Activated naive CD8-positive, alpha-beta T cell treated with anti-CD3 and anti-CD28 coated beads for 36 hours (primary cell): Measurements from ENCODE around the gene TMPRSS5. TPM values are rescaled to one million over a fixed set of nuclear protein-coding genes. Genes with fewer than 3 reads are reported as not detected.

Source experiments
- DNase-seq: peaks from one replicate; pipeline ENCODE4 v3.0.0; 2021
- H3K27ac Mint-ChIP-seq: one replicate; pipeline ENCODE4 v1.8.0; 2022; ENCODE audit warnings: mild to moderate bottlenecking, moderate library complexity, mixed read lengths
- H3K27me3 Mint-ChIP-seq: one replicate; pipeline ENCODE4 v1.8.0; 2022; ENCODE audit warnings: mild to moderate bottlenecking, mixed read lengths
- H3K36me3 Mint-ChIP-seq: one replicate; pipeline ENCODE4 v1.8.0; 2021; ENCODE audit warnings: mild to moderate bottlenecking, mixed read lengths
- H3K4me1 Mint-ChIP-seq: one replicate; pipeline ENCODE4 v1.8.0; 2021; ENCODE audit warnings: mixed read lengths
- H3K4me3 Mint-ChIP-seq: one replicate; pipeline ENCODE4 v1.8.0; 2022; ENCODE audit warnings: mild to moderate bottlenecking, moderate library complexity, mixed read lengths
- H3K9me3 Mint-ChIP-seq: one replicate; pipeline ENCODE4 v1.8.0; 2022; ENCODE audit warnings: mixed read lengths
- total RNA-seq, 2 experiments: library from RNA; stranded (reverse); gene quantifications; one replicate each; pipeline ENCODE4 v1.2.3, GENCODE V29; 2021

Gene TMPRSS5
- total RNA-seq, 2 experiments from 2014 or later: 0.28 to 0.29 TPM

- Mint-ChIP-seq H3K27me3 (peaks cover 4% of the 10 kb centered on the region), H3K4me3 (no peak overlapping the region), H3K27ac (no peak overlapping the region), H3K4me1 (no peaks in the 10 kb centered on the region), H3K36me3 (no peaks in the 10 kb centered on the region), H3K9me3 (peaks cover 9% of the 10 kb centered on the region)
- DNase-seq: no peak
Measured at GRCh38 chr11:113664981-113665710, 41.0 kb downstream of the TMPRSS5 start.

DNA sequence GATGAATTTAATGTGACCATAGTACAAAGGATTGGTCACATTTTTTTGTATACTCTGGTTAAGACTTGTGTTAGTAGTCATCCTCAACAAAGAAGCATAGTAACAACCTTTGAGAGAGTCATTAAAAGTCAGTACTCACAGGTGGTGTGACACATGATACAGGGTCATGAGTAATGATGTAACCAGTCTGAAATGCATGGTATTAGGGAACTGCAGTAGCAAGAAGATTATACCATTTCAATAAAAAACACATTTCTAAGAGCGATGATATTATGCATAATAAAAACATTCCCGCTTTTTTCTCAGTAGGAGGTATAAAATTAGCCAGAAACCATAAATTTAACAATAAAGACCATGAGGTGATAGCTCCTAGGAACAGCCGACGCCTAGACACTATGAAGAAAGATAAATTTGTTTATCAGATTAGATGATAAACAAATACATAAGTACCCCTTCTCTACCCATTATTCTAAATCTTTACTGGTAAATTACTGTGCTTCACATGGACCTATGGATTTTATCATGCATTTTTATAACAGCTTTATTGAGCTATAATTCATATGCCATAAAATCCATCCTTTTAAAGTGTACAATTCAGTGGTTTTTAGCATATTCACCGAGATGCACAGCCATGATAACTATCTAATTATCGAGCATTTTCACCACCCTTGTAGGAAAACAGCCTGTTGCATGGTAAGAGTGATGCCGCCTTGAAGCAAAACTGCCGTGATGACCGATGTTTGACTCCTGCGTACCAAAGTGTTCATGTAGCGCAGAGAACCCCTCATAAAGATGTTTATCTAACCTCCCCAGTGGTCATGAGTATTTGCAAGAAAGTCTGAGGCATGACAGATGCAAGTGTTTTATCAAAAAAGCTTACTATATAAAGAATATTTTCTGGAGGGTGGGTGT, 41.8 kb downstream of the TMPRSS5 start:
- no peaks in the 10 kb centered on the region for H3K4me1 Mint-ChIP-seq
- DNase-seq: no peak
- no peak overlapping the region for H3K27ac Mint-ChIP-seq
- H3K4me3 Mint-ChIP-seq: no peak overlapping the region
- no peaks in the 10 kb centered on the region for H3K36me3 Mint-ChIP-seq
- H3K9me3 Mint-ChIP-seq: peaks cover 12% of the 10 kb centered on the region
- H3K27me3 Mint-ChIP-seq: peaks cover 4% of the 10 kb centered on the region

- DNase-seq: no peak
- peaks cover 4% of the 10 kb centered on the region for H3K27me3 Mint-ChIP-seq
- H3K36me3 Mint-ChIP-seq: no peaks in the 10 kb centered on the region
- no peaks in the 10 kb centered on the region for H3K4me1 Mint-ChIP-seq
- no peak overlapping the region for H3K4me3 Mint-ChIP-seq
- H3K9me3 Mint-ChIP-seq: peaks cover 12% of the 10 kb centered on the region
- no peak overlapping the region for H3K27ac Mint-ChIP-seq
Measured at GRCh38 chr11:113663567-113663966, 42.5 kb downstream of the TMPRSS5 start.

- no peak for DNase-seq
- H3K4me3 Mint-ChIP-seq: no peak overlapping the region
- H3K36me3 Mint-ChIP-seq: no peaks in the 10 kb centered on the region
- no peak overlapping the region for H3K27ac Mint-ChIP-seq
- H3K27me3 Mint-ChIP-seq: peaks cover 3% of the 10 kb centered on the region
- no peaks in the 10 kb centered on the region for H3K4me1 Mint-ChIP-seq
- peaks cover 5% of the 10 kb centered on the region for H3K9me3 Mint-ChIP-seq
Measured at GRCh38 chr11:113655771-113656170, 50.3 kb downstream of the TMPRSS5 start.

DNA sequence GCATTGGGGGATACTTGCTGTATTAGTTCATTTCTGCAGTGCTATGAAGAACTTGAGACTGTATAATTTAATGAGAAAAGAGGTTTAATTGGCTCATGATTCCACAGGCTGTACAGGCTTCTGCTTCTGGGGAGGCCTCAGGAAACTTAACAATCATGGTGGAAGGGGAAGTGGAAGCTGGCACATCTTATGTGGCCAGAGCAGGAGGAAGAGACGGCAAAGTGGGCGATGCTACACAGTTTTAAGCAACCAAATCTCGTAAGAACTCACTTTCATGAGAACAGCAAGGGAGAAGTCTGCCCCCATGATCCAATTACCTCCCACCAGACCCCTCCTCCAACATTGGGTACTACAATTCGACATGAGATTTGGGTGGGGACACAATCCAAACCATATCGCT, 55.1 kb downstream of the TMPRSS5 start:
- Mint-ChIP-seq H3K4me1 (no peaks in the 10 kb centered on the region), H3K27ac (no peak overlapping the region), H3K4me3 (no peak overlapping the region), H3K36me3 (no peaks in the 10 kb centered on the region), H3K9me3 (peaks cover 1% of the 10 kb centered on the region), H3K27me3 (no peaks in the 10 kb centered on the region)
- DNase-seq: no peak

DNA sequence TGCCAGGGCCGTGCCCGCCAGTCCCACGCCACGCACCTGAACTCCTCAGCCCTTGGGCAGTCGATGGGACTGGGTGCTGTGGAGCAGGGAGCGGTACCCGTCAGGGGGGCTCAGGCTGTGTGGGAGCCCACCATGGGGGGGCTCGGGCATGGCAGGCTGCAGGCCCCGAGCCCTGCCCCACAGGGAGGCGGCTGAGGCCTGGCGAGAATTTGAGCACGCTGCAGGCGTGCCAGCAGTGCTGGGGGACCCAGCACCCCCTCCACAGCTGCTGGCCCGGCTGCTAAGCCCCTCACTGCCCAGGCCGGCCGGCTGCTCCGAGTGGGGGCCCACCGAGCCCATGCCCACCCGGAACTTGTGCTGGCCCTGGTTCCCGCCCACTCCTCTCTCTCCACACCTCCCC, 56.8 kb downstream of the TMPRSS5 start:
- no peaks in the 10 kb centered on the region for H3K27me3 Mint-ChIP-seq
- H3K36me3 Mint-ChIP-seq: no peaks in the 10 kb centered on the region
- no peak for DNase-seq
- no peak overlapping the region for H3K27ac Mint-ChIP-seq
- H3K9me3 Mint-ChIP-seq: peaks cover 1% of the 10 kb centered on the region
- no peak overlapping the region for H3K4me3 Mint-ChIP-seq
- H3K4me1 Mint-ChIP-seq: no peaks in the 10 kb centered on the region

DNA sequence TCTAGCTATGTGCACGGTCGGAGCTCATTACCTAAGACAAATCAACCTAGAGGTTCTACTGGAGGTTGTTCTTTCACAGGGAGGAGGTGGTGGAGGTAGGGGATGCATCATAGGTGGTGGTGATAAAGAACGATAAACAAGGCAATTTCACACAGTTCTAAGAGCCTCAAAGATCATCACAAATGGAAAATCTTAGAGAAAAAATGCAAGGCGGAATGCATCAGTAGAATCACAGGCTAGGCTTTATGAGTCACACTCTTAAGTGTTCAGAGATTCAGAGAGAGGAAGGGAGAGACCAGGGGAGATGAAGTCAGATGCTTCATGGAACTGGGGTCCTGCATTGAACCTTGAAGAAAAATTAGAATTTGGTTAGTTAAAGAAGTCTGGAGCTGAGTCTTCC, 58.3 kb downstream of the TMPRSS5 start:
- no peaks in the 10 kb centered on the region for H3K4me1 Mint-ChIP-seq
- no peak overlapping the region for H3K27ac Mint-ChIP-seq

DNA sequence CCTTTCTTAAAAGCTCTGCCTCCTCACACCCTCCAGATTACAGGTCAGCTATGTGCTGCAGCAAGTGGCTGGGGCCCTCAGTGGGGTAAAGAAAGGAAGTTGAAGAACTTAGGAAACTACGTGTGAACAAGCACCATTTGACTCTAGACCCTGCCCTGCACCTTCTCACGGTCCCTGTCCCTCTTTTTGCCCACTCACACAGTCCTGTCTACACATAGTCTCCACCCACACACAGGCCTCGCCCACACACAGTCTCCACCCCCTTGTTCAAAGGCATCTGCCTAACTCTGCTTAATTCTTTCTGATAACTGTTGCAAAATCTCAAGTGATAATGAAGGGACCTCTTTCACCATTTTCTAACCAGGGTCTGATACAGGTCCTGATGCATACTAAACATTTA, 59.0 kb downstream of the TMPRSS5 start:
- DNase-seq: no peak
- Mint-ChIP-seq H3K4me1 (no peaks in the 10 kb centered on the region), H3K9me3 (peaks cover 1% of the 10 kb centered on the region), H3K4me3 (no peak overlapping the region), H3K27ac (no peak overlapping the region), H3K27me3 (no peaks in the 10 kb centered on the region), H3K36me3 (no peaks in the 10 kb centered on the region)

More for the DNA sequence above, 58.3 kb downstream of the TMPRSS5 start:
- Mint-ChIP-seq H3K36me3 (no peaks in the 10 kb centered on the region), H3K27me3 (no peaks in the 10 kb centered on the region), H3K9me3 (peaks cover 1% of the 10 kb centered on the region), H3K4me3 (no peak overlapping the region)
- no peak for DNase-seq

- H3K36me3 Mint-ChIP-seq: no peaks in the 10 kb centered on the region
- H3K4me3 Mint-ChIP-seq: no peak overlapping the region
- DNase-seq: no peak
Measured at GRCh38 chr11:113645593-113646349, 60.3 kb downstream of the TMPRSS5 start.

GRCh38 chr11:113644605-113645004, 61.5 kb downstream of the TMPRSS5 start:
- Mint-ChIP-seq H3K27ac (no peak overlapping the region), H3K36me3 (no peaks in the 10 kb centered on the region), H3K9me3 (no peaks in the 10 kb centered on the region), H3K4me3 (no peak overlapping the region), H3K4me1 (no peaks in the 10 kb centered on the region), H3K27me3 (peaks cover 6% of the 10 kb centered on the region)
- DNase-seq: no peak

More at GRCh38 chr11:113645593-113646349, 60.3 kb downstream of the TMPRSS5 start:
- peaks cover 1% of the 10 kb centered on the region for H3K9me3 Mint-ChIP-seq
- H3K27me3 Mint-ChIP-seq: no peaks in the 10 kb centered on the region
- no peaks in the 10 kb centered on the region for H3K4me1 Mint-ChIP-seq
- no peak overlapping the region for H3K27ac Mint-ChIP-seq

DNA sequence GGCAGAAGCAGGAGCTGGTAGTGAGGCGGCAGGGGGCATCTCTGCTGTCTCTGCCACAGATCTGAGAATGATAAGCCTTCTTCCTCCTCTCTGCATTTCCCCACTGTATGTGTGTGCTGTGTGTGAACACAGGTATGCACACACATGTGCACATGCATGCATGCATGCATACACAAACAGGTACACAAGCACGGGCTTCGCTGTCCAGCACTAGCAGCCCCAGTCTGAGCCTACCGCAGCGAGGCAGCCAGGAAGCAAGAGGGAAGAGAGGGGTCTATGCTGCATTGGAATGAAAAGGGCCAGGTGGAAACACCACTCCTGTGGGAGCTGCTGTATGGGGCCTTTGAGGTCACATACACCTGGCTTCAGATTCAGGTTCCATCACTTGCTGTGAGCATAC, 62.4 kb downstream of the TMPRSS5 start:
- Mint-ChIP-seq H3K4me1 (no peaks in the 10 kb centered on the region), H3K27me3 (peaks cover 6% of the 10 kb centered on the region), H3K9me3 (no peaks in the 10 kb centered on the region), H3K36me3 (no peaks in the 10 kb centered on the region), H3K27ac (no peak overlapping the region), H3K4me3 (no peak overlapping the region)
- no peak for DNase-seq

DNA sequence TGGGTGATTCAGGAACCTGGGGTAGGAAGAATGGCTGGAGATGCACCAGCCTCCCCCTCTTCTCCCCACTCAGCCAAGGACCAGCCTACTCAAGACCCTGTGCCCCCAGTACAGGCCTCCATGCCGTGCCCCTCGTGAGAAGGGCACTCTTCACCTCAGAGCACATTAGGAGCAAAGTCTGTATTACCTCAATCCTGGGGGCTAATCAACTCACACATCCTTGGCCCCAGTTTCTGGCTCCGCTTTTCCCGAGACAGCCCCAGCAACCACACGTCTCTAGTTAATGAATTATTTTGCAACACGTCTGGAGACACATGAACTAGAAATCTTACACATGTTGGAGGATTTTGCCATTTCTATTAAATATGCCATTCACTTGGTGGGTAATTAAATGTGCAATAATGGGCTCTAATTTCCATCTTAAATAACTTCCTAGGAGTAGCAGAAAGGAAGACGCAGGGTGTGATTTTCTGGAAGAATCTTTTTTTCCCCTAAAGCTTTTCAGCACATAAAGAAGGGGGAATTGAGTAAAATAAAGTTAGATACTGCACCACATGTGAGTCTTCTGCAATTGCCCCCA, 63.0 kb downstream of the TMPRSS5 start:
- no peak for DNase-seq
- H3K27ac Mint-ChIP-seq: no peak overlapping the region
- no peaks in the 10 kb centered on the region for H3K36me3 Mint-ChIP-seq
- H3K9me3 Mint-ChIP-seq: no peaks in the 10 kb centered on the region
- H3K4me3 Mint-ChIP-seq: no peak overlapping the region
- peaks cover 6% of the 10 kb centered on the region for H3K27me3 Mint-ChIP-seq
- no peaks in the 10 kb centered on the region for H3K4me1 Mint-ChIP-seq

DNA sequence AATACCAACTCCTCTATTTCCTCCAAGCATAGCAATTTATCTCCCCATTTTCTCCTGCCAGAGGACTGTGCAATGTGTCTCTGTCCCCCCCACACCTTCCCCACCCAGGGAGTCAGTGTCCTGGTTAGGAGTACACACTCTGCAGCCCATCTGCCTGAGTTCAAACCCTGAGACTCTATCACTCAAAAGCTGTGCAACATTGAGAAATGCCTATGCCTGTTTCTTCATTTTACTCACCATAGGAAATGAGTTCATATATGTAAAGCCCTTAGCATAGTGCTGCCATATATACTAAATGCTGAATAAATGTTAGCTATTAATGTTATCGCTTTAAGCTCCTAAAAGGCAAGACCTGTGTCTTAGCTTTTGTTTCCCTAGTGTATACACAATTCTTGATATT, 64.0 kb downstream of the TMPRSS5 start:
- Mint-ChIP-seq H3K4me3 (no peak overlapping the region), H3K9me3 (no peaks in the 10 kb centered on the region), H3K27ac (no peak overlapping the region), H3K36me3 (no peaks in the 10 kb centered on the region), H3K4me1 (no peaks in the 10 kb centered on the region), H3K27me3 (peaks cover 6% of the 10 kb centered on the region)
- DNase-seq: no peak

GRCh38 chr11:113638376-113638775, 67.7 kb downstream of the TMPRSS5 start:
- Mint-ChIP-seq H3K9me3 (peaks cover 2% of the 10 kb centered on the region), H3K27ac (no peak overlapping the region), H3K36me3 (no peaks in the 10 kb centered on the region), H3K27me3 (peaks cover 6% of the 10 kb centered on the region), H3K4me3 (no peak overlapping the region), H3K4me1 (no peaks in the 10 kb centered on the region)
- DNase-seq: no peak

DNA sequence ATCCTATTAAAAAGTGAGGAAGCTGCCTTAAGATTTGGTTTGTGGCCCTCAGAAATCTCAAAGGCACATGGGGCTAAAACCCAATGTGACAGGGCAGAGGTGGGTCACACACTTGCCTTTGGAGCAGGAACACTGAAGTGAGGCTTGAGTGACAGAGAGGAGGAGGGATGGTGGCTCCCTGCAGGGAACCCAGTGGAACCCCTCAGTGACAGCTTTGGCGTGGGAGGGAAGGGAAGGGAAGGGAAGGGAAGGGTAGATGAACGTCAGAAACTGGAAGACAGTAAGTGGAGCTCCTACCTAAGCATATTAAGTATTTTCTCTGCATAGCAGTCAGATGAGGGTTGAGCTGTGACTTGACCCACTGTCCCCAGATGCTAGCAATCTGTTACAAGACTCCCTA, 68.5 kb downstream of the TMPRSS5 start:
- Mint-ChIP-seq H3K4me1 (no peaks in the 10 kb centered on the region), H3K27ac (no peak overlapping the region), H3K27me3 (peaks cover 6% of the 10 kb centered on the region), H3K9me3 (peaks cover 2% of the 10 kb centered on the region), H3K36me3 (no peaks in the 10 kb centered on the region), H3K4me3 (no peak overlapping the region)
- no peak for DNase-seq
